Measurements from ENCODE around the gene LMNA. TPM values are rescaled to one million over a fixed set of nuclear protein-coding genes. Genes with fewer than 3 reads are reported as not detected.

Gene LMNA
- total and polyA plus RNA-seq, 2 of the 4 experiments (the other 2 are of a cell fraction): 563 to 755 TPM

DNA sequence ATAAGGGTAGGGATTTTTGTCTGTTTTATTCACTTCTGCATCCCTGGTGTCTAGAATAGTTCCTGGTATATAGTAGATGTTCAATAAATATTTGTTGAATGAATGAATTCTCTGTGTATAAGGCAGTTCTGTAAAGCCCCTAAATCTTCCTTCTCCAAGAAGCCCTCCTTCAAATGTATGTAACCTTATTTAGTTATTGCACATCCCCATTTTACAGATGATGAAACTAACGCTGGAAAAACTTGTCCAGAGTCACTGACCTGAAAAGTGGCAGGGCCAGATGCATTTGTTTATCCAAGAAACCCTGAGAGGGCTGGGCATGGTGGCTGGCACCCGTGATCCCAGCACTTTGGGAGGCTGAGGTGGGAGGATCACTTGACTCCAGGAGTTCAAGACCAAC lies 4.3 kb upstream of the LMNA start:
- intact Hi-C loops (cut with micrococcal nuclease): no loop called here
- H3K36me3 ChIP-seq (ENCODE audit: control insufficient read depth, insufficient read depth, low read length): no peaks in the 10 kb centered on the region
- no peak overlapping the region for H3K4me3 ChIP-seq (ENCODE audit: insufficient read depth, low read depth, low read length)
- H2AFZ ChIP-seq (replicated peaks; ENCODE audit: low read length, poor library complexity): no peak overlapping the region
- peaks cover 10 to 54% of the 10 kb centered on the region in 2 experiments for H3K79me1 ChIP-seq (ENCODE audit: low read depth in 1 of 2, low read length in 2 of 2)
- H3K27ac ChIP-seq (ENCODE audit: insufficient read depth, low read length): no peak overlapping the region
- H3K18ac ChIP-seq (ENCODE audit: low read depth, low read length): no peak overlapping the region
- no peaks in the 10 kb centered on the region for H3K27me3 ChIP-seq (ENCODE audit: control insufficient read depth, insufficient read depth, low read length)
- peaks cover 23% of the 10 kb centered on the region for H3K4me1 ChIP-seq (ENCODE audit: control insufficient read depth, insufficient read depth, low read length)
- no peak overlapping the region for H3K4ac ChIP-seq (ENCODE audit: low read depth, low read length)
- H4K8ac ChIP-seq (ENCODE audit: low read depth in 2 of 2, low read length in 2 of 2): no peak overlapping the region
- ChIA-PET POLR2A (ENCODE audit: unreplicated experiment) (no interaction called here), CTCF (no interaction called here)
- no peak overlapping the region for H3K14ac ChIP-seq (replicated peaks; ENCODE audit: low read depth, low read length)
- no peak overlapping the region for H2BK5ac ChIP-seq (ENCODE audit: low read depth, low read length, poor library complexity, severe bottlenecking)
- H2BK15ac ChIP-seq (ENCODE audit: low read depth, low read length): no peak overlapping the region
- H3K9me3 ChIP-seq (ENCODE audit: control insufficient read depth, insufficient read depth, low read length): no peaks in the 10 kb centered on the region
- H3K9me1 ChIP-seq (ENCODE audit: insufficient read depth, low read length): peaks cover 9% of the 10 kb centered on the region
- ATAC-seq (ENCODE audit: low read depth): no peak
- H3K9ac ChIP-seq (ENCODE audit: low read depth, low read length): no peak overlapping the region
- no CpG with 5 or more reads among the region's 2 CpGs for WGBS, 2 experiments (ENCODE audit: extremely low coverage in 2 of 2, insufficient read length in 1 of 2)
- TF ChIP-seq POLR2A (IDR thresholded peaks at IDR 0.05; ENCODE audit: low read depth, low read length): no peak
- no peak for TF ChIP-seq SMC3 (IDR thresholded peaks at IDR 0.05; ENCODE audit: low read depth, low read length)
- no peak for TF ChIP-seq MAZ (IDR thresholded peaks at IDR 0.05; ENCODE audit: borderline replicate concordance, low read depth, low read length)
- TF ChIP-seq CHD1 (IDR thresholded peaks at IDR 0.05; ENCODE audit: low read depth, low read length): no peak
- no peak for TF ChIP-seq NFE2L2 (IDR thresholded peaks at IDR 0.05; ENCODE audit: low read depth, low read length)
- TF ChIP-seq, protein P1, sequence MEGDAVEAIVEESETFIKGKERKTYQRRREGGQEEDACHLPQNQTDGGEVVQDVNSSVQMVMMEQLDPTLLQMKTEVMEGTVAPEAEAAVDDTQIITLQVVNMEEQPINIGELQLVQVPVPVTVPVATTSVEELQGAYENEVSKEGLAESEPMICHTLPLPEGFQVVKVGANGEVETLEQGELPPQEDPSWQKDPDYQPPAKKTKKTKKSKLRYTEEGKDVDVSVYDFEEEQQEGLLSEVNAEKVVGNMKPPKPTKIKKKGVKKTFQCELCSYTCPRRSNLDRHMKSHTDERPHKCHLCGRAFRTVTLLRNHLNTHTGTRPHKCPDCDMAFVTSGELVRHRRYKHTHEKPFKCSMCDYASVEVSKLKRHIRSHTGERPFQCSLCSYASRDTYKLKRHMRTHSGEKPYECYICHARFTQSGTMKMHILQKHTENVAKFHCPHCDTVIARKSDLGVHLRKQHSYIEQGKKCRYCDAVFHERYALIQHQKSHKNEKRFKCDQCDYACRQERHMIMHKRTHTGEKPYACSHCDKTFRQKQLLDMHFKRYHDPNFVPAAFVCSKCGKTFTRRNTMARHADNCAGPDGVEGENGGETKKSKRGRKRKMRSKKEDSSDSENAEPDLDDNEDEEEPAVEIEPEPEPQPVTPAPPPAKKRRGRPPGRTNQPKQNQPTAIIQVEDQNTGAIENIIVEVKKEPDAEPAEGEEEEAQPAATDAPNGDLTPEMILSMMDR (conservative IDR thresholded peaks at IDR 0.05; ENCODE audit: low read depth, low read length): no peak
- TF ChIP-seq CEBPB (IDR thresholded peaks at IDR 0.05; ENCODE audit: low read depth, low read length): no peak
- TF ChIP-seq, protein P2, sequence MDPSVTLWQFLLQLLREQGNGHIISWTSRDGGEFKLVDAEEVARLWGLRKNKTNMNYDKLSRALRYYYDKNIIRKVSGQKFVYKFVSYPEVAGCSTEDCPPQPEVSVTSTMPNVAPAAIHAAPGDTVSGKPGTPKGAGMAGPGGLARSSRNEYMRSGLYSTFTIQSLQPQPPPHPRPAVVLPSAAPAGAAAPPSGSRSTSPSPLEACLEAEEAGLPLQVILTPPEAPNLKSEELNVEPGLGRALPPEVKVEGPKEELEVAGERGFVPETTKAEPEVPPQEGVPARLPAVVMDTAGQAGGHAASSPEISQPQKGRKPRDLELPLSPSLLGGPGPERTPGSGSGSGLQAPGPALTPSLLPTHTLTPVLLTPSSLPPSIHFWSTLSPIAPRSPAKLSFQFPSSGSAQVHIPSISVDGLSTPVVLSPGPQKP (IDR thresholded peaks at IDR 0.05; ENCODE audit: borderline replicate concordance, low read depth, low read length): no peak
- TF ChIP-seq, protein P3, sequence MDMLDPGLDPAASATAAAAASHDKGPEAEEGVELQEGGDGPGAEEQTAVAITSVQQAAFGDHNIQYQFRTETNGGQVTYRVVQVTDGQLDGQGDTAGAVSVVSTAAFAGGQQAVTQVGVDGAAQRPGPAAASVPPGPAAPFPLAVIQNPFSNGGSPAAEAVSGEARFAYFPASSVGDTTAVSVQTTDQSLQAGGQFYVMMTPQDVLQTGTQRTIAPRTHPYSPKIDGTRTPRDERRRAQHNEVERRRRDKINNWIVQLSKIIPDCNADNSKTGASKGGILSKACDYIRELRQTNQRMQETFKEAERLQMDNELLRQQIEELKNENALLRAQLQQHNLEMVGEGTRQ (IDR thresholded peaks at IDR 0.05; ENCODE audit: low read depth, low read length): no peak
- no peak for TF ChIP-seq RAD21 (IDR thresholded peaks at IDR 0.05; ENCODE audit: low read length)
- TF ChIP-seq MAFK (IDR thresholded peaks at IDR 0.05; ENCODE audit: low read depth, low read length): no peak
- no peak for TF ChIP-seq RCOR1 (IDR thresholded peaks at IDR 0.05; ENCODE audit: insufficient replicate concordance, low read length)
- TF ChIP-seq BHLHE40 (IDR thresholded peaks at IDR 0.05; ENCODE audit: low read depth, low read length): no peak
- H3K4me2 ChIP-seq (ENCODE audit: low read depth, low read length): no peak overlapping the region
- H2AK5ac ChIP-seq (ENCODE audit: low read depth, low read length): no peak overlapping the region
- peaks cover 7% of the 10 kb centered on the region for H4K20me1 ChIP-seq (ENCODE audit: insufficient read depth, low read length)
- no peak overlapping the region for H4K5ac ChIP-seq (ENCODE audit: low read depth, low read length)
- no peak overlapping the region for H2BK120ac ChIP-seq (ENCODE audit: low read depth, low read length)
- dilution Hi-C loops (cut with HindIII; ENCODE audit: low sequenced_read_pairs, unreplicated experiment): no loop called here
- no peak for DNase-seq
- H2BK20ac ChIP-seq (ENCODE audit: low read depth, low read length): no peak overlapping the region
- in situ Hi-C loops (cut with MboI; ENCODE audit: low sequenced_read_pairs): no loop called here
- H3K23ac ChIP-seq (ENCODE audit: low read depth, low read length): no peak overlapping the region
- H3K56ac ChIP-seq (ENCODE audit: extremely low read depth, insufficient read depth, low read length): no peak overlapping the region
- no TSS peak for BruUV-seq (replicated peaks)
- no peak overlapping the region for H2AK9ac ChIP-seq (replicated peaks; ENCODE audit: low read depth, low read length, poor library complexity)
- H4K91ac ChIP-seq (ENCODE audit: insufficient read depth, low read depth, low read length): no peak overlapping the region
